Mucosa of rectum (tissue), 2 donors: ENCODE data around the gene VPS13C.
"Not testable (repeated sequence)": the region's sequence is repeated elsewhere in the genome, so short reads cannot be mapped to it uniquely, and the experiment has no call there.

Experiments
- H3K27ac ChIP-seq, 2 donors: one replicate each; pipeline ENCODE4 v1.7.0; 2013; ENCODE audit warnings: inconsistent platforms in 2 of 2, low read depth in 2 of 2, low read length in 2 of 2
- H3K27me3 ChIP-seq, 2 donors: one replicate each; pipeline ENCODE4 v1.7.0; 2013; ENCODE audit warnings: low read length in 2 of 2; ENCODE audit not compliant: control insufficient read depth in 2 of 2, insufficient read depth in 2 of 2
- H3K36me3 ChIP-seq, 2 donors: one replicate each; pipeline ENCODE4 v1.7.0; 2013; ENCODE audit warnings: low read length in 2 of 2; ENCODE audit not compliant: control insufficient read depth in 2 of 2, insufficient read depth in 2 of 2
- H3K4me1 ChIP-seq, 2 donors: one replicate each; pipeline ENCODE4 v1.7.0; 2013; ENCODE audit warnings: low read length in 2 of 2, mild to moderate bottlenecking in 1 of 2; ENCODE audit not compliant: control insufficient read depth in 2 of 2, insufficient read depth in 2 of 2
- H3K4me3 ChIP-seq, 2 donors: one replicate each; pipeline ENCODE4 v1.7.0; 2013; ENCODE audit warnings: low read length in 2 of 2
- H3K9ac ChIP-seq, 2 donors: one replicate each; pipeline ENCODE4 v1.7.0; 2013; ENCODE audit warnings: low read length in 2 of 2, low read depth in 1 of 2, mild to moderate bottlenecking in 1 of 2
- H3K9me3 ChIP-seq, 2 donors: one replicate each; pipeline ENCODE4 v1.7.0; 2013; ENCODE audit warnings: low read length in 2 of 2; ENCODE audit not compliant: control insufficient read depth in 2 of 2
- donor health status: healthy.
- donor health status: Normal muscosa, but diverticular disease.

Gene VPS13C

GRCh38 chr15:62059108-62059815, 985 bp downstream of the VPS13C start:
- H3K9ac ChIP-seq = peak overlapping the region; percentile 84 to 91
- H3K4me3 ChIP-seq = peak overlapping the region; percentile 85 to 94
- H3K4me1 ChIP-seq = peaks cover 6 to 7% of the 10 kb centered on the region in 2 donors
- H3K9me3 ChIP-seq = no peaks in the 10 kb centered on the region
- no peaks in the 10 kb centered on the region for H3K27me3 ChIP-seq
- peak overlapping the region; percentile 89 to 97 for H3K27ac ChIP-seq
- H3K36me3 ChIP-seq = no peaks in the 10 kb centered on the region

GRCh38 chr15:62058327-62059028, 1.8 kb downstream of the VPS13C start:
- no peak overlapping the region for H3K4me3 ChIP-seq
- H3K4me1 ChIP-seq = peaks cover 6 to 7% of the 10 kb centered on the region in 2 donors
- H3K9me3 ChIP-seq = no peaks in the 10 kb centered on the region
- no peak overlapping the region for H3K9ac ChIP-seq
- H3K27me3 ChIP-seq = no peaks in the 10 kb centered on the region
- H3K36me3 ChIP-seq = no peaks in the 10 kb centered on the region
- H3K27ac ChIP-seq = no peak overlapping the region

GRCh38 chr15:62057341-62057980, 2.8 kb downstream of the VPS13C start:
- H3K27ac ChIP-seq = no peak overlapping the region
- H3K9me3 ChIP-seq = no peaks in the 10 kb centered on the region
- no peak overlapping the region for H3K9ac ChIP-seq
- H3K36me3 ChIP-seq = no peaks in the 10 kb centered on the region
- no peak overlapping the region for H3K4me3 ChIP-seq
- H3K27me3 ChIP-seq = no peaks in the 10 kb centered on the region
- peaks cover 6 to 7% of the 10 kb centered on the region in 2 donors for H3K4me1 ChIP-seq

- Histone ChIP-seq H3K4me1 (peaks cover 12 to 15% of the 10 kb centered on the region in 2 donors), H3K27ac (no peak overlapping the region), H3K9ac (no peak overlapping the region), H3K27me3 (no peaks in the 10 kb centered on the region), H3K4me3 (no peak overlapping the region), H3K9me3 (no peaks in the 10 kb centered on the region), H3K36me3 (no peaks in the 10 kb centered on the region)
Observed at GRCh38 chr15:62054979-62055378, 5.3 kb downstream of the VPS13C start.

- peaks cover 6 to 11% of the 10 kb centered on the region in 2 donors for H3K4me1 ChIP-seq
- H3K4me3 ChIP-seq = no peak overlapping the region
- H3K9ac ChIP-seq = no peak overlapping the region
- H3K36me3 ChIP-seq = no peaks in the 10 kb centered on the region
- H3K9me3 ChIP-seq = no peaks in the 10 kb centered on the region
- H3K27me3 ChIP-seq = no peaks in the 10 kb centered on the region
- no peak overlapping the region for H3K27ac ChIP-seq
Observed at GRCh38 chr15:62053439-62054085, 6.7 kb downstream of the VPS13C start.

- Histone ChIP-seq H3K27ac (no peak overlapping the region), H3K9me3 (no peaks in the 10 kb centered on the region), H3K27me3 (no peaks in the 10 kb centered on the region), H3K36me3 (no peaks in the 10 kb centered on the region), H3K9ac (no peak overlapping the region), H3K4me1 (peaks cover 6 to 9% of the 10 kb centered on the region in 2 donors), H3K4me3 (no peak overlapping the region)
Observed at GRCh38 chr15:62052713-62053112, 7.5 kb downstream of the VPS13C start.

GRCh38 chr15:62051166-62051565, 9.1 kb downstream of the VPS13C start:
- H3K9me3 ChIP-seq = no peaks in the 10 kb centered on the region

GRCh38 chr15:62050115-62050514, 10.1 kb downstream of the VPS13C start:
- H3K36me3 ChIP-seq = no peaks in the 10 kb centered on the region
- H3K4me3 ChIP-seq = no peak overlapping the region
- H3K9me3 ChIP-seq = no peaks in the 10 kb centered on the region
- no peaks in the 10 kb centered on the region for H3K27me3 ChIP-seq
- no peak overlapping the region for H3K27ac ChIP-seq
- H3K9ac ChIP-seq = no peak overlapping the region
- peaks cover 11 to 13% of the 10 kb centered on the region in 2 donors for H3K4me1 ChIP-seq

More at GRCh38 chr15:62051166-62051565, 9.1 kb downstream of the VPS13C start:
- Histone ChIP-seq H3K4me3 (no peak overlapping the region), H3K36me3 (no peaks in the 10 kb centered on the region), H3K4me1 (peaks cover 10 to 13% of the 10 kb centered on the region in 2 donors), H3K27ac (no peak overlapping the region), H3K9ac (no peak overlapping the region), H3K27me3 (no peaks in the 10 kb centered on the region)

- H3K36me3 ChIP-seq, H3K4me3 ChIP-seq, H3K27me3 ChIP-seq, H3K9me3 ChIP-seq, H3K27ac ChIP-seq, H3K9ac ChIP-seq: not testable (repeated sequence)
- peaks cover 11 to 13% of the 10 kb centered on the region in 2 donors for H3K4me1 ChIP-seq
Observed at GRCh38 chr15:62048254-62048653, 12.0 kb downstream of the VPS13C start.
